Activated naive CD4-positive, alpha-beta T cell treated with anti-CD3 and anti-CD28 coated beads for 36 hours (primary cell): Measurements from ENCODE around the gene IMMP2L. TPM values are rescaled to one million over a fixed set of nuclear protein-coding genes. Genes with fewer than 3 reads are reported as not detected.

ENCODE experiments used
- CTCF ChIA-PET: fragments of 350-600 bp; sonication (Branson Sonifier 250); formaldehyde crosslinking; loops from one replicate; lab custom pipeline; 2021; ENCODE audit warnings: antibody characterized with exemption; lab: Charles Lee
- DNase-seq: peaks from one replicate; pipeline ENCODE4 v3.0.0-alpha.2; 2020
- H3K27ac Mint-ChIP-seq: one replicate; pipeline ENCODE4 v1.8.0; 2021; ENCODE audit warnings: mild to moderate bottlenecking, mixed read lengths
- H3K27me3 Mint-ChIP-seq: one replicate; pipeline ENCODE4 v1.8.0; 2021; ENCODE audit warnings: low read depth, mixed read lengths
- H3K36me3 Mint-ChIP-seq: one replicate; pipeline ENCODE4 v1.8.0; 2021; ENCODE audit warnings: low read depth, mixed read lengths
- H3K4me1 Mint-ChIP-seq: one replicate; pipeline ENCODE4 v1.8.0; 2021; ENCODE audit warnings: low read depth, mixed read lengths
- H3K4me3 Mint-ChIP-seq: one replicate; pipeline ENCODE4 v1.8.0; 2021; ENCODE audit warnings: mild to moderate bottlenecking, moderate library complexity, mixed read lengths
- H3K9me3 Mint-ChIP-seq: one replicate; pipeline ENCODE4 v1.8.0; 2021; ENCODE audit warnings: mixed read lengths
- intact Hi-C: fragments of 100-400 bp; cut with micrococcal nuclease; formaldehyde crosslinking; loops from one replicate; pipeline ENCODE4 v1.15.1; 2023
- total RNA-seq, 2 experiments: library from RNA; stranded (reverse); gene quantifications; one replicate each; pipeline ENCODE4 v1.2.3, GENCODE V29; 2021

Gene IMMP2L
- total RNA-seq, 2 experiments from 2014 or later: 24.4 to 26.6 TPM

DNA sequence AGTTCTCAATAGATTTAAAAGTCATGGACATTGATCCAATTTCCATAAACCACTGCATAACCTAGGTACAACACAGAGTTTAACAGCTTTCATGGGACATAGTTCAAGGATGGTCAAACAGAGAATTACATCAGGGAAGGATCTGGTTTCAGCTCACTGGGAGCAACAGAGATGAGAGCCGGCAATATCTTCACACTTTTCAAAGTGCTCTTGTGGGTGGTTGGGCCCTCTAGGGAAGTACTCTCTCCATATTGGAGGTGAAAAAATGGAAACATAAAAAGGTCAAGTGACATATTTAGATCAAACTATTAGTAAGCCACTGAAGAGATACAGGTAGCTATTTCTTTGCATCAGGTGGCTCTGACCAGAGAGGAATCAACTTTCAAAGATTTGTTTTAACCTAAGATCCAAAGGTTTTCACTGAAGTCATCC is 533.1 kb downstream of the IMMP2L start:
- CTCF ChIA-PET: interaction anchor here (0.8 to 1.7 kb wide), 7 partner anchors 17 to 70 kb away, joined by 3 to 7 read pairs (median 4); partner anchors contain the start of gene LRRN3
- DNase-seq: no peak

DNA sequence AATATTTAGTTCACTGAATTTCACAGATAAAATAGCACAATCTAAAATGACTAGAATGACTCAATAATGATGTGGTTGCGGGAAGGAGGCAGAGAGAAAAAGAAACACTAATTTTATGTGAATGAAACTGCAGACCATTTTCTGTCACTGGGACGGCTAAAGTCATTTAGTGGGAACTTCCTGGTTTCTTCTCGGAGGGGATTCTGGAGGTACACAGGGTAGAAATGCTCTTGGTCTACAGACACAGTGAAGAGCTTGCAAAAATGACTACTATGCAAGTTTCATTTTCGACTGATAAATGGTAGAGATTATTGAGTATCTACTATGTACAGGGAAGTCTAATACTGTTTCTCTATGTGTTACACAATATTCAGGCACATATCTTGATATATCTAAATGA is 534.9 kb downstream of the IMMP2L start:
- CTCF ChIA-PET: no interaction called here
- intact Hi-C loops: loop anchor here (5.0 kb wide), 1 partner anchor 205 kb away; no protein-coding TSS in a partner anchor
- Mint-ChIP-seq H3K27ac (no peak overlapping the region), H3K4me1 (peaks cover 70% of the 10 kb centered on the region), H3K36me3 (peaks cover 3% of the 10 kb centered on the region), H3K9me3 (no peaks in the 10 kb centered on the region), H3K27me3 (no peaks in the 10 kb centered on the region), H3K4me3 (no peak overlapping the region)
- DNase-seq: no peak

More for the DNA sequence above, 533.1 kb downstream of the IMMP2L start:
- Mint-ChIP-seq H3K4me1 (peaks cover 60% of the 10 kb centered on the region), H3K27ac (peak overlapping the region; percentile 89), H3K27me3 (no peaks in the 10 kb centered on the region), H3K36me3 (no peaks in the 10 kb centered on the region), H3K9me3 (no peaks in the 10 kb centered on the region), H3K4me3 (no peak overlapping the region)
- intact Hi-C loops: loop anchor here (1.0 to 5.0 kb wide), 6 partner anchors 16 to 203 kb away; no protein-coding TSS in a partner anchor

DNA sequence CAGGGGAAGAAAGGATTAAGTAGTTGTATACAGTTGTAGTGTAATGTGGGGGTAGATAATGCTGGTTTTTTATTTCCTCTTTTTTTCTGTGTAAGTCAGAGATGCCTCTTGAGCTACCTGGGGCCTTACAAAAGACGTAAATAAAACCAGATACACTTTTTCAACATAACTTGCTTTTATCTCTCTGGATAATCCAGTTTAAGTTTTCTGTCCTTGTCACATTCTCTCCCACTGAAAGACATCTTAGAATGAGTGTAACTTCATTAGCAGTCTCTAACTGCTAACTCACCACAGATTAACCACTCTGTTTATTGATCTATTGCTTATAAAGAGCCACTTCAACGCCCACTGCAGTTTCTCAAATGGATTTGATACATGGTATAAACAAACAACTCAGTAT is 535.5 kb downstream of the IMMP2L start:
- H3K4me3 Mint-ChIP-seq: no peak overlapping the region
- peak overlapping the region; percentile 4 for H3K27ac Mint-ChIP-seq
- intact Hi-C loops: loop anchor here (5.0 kb wide), 1 partner anchor 205 kb away; no protein-coding TSS in a partner anchor
- CTCF ChIA-PET: no interaction called here
- H3K9me3 Mint-ChIP-seq: peaks cover 2% of the 10 kb centered on the region
- H3K27me3 Mint-ChIP-seq: no peaks in the 10 kb centered on the region
- no peak for DNase-seq
- peaks cover 6% of the 10 kb centered on the region for H3K36me3 Mint-ChIP-seq
- H3K4me1 Mint-ChIP-seq: peaks cover 76% of the 10 kb centered on the region

DNA sequence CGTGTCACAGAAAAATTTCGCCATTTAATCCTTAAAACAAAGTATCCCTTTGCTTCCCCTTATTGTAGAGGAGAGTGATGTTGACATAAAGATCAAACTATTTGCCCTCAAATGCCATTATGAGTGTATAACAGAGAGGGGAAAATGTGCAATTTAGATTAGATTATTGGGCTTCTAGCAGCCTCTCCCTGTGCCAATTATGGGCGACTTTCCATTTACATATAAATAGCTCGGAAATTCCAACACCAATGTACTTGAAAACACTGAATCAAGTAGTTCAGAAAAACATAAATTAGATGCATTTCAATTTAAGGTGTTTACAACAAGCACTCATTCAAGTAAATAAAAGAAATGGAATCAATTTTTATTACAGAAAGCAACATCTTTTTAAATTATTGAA is 535.9 kb downstream of the IMMP2L start:
- Mint-ChIP-seq H3K4me1 (peaks cover 78% of the 10 kb centered on the region), H3K27ac (no peak overlapping the region), H3K36me3 (peaks cover 8% of the 10 kb centered on the region), H3K27me3 (no peaks in the 10 kb centered on the region), H3K9me3 (peaks cover 5% of the 10 kb centered on the region), H3K4me3 (no peak overlapping the region)
- no peak for DNase-seq
- CTCF ChIA-PET: no interaction called here
- intact Hi-C loops: loop anchor here (5.0 kb wide), 1 partner anchor 206 kb away; no protein-coding TSS in a partner anchor

DNA sequence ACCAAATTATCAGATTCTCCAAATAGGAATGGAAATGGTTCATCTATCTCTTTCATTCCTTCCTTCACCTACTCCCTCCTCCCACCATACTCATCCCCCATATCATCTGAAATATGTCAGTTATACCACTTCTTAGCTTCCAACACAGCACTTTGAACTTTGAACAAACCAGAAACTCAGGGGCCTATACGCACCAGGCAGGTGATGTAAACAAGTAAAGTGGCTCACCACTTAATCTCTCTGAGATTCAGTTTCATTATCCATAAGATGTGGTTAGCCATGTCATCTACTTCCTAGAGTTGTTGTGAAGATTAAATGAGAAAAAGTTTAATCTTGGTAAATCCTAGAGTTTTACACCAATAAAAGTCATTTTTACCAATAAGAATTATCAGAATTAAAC is 537.3 kb downstream of the IMMP2L start:
- H3K9me3 Mint-ChIP-seq: peaks cover 11% of the 10 kb centered on the region
- H3K27me3 Mint-ChIP-seq: no peaks in the 10 kb centered on the region
- intact Hi-C loops: loop anchor here (1.0 to 5.0 kb wide), 5 partner anchors 12 to 207 kb away; partner anchors contain the start of gene LRRN3
- H3K4me3 Mint-ChIP-seq: no peak overlapping the region
- CTCF ChIA-PET: no interaction called here
- peaks cover 82% of the 10 kb centered on the region for H3K4me1 Mint-ChIP-seq
- DNase-seq: peak; percentile 67
- peaks cover 12% of the 10 kb centered on the region for H3K36me3 Mint-ChIP-seq
- H3K27ac Mint-ChIP-seq: no peak overlapping the region

DNA sequence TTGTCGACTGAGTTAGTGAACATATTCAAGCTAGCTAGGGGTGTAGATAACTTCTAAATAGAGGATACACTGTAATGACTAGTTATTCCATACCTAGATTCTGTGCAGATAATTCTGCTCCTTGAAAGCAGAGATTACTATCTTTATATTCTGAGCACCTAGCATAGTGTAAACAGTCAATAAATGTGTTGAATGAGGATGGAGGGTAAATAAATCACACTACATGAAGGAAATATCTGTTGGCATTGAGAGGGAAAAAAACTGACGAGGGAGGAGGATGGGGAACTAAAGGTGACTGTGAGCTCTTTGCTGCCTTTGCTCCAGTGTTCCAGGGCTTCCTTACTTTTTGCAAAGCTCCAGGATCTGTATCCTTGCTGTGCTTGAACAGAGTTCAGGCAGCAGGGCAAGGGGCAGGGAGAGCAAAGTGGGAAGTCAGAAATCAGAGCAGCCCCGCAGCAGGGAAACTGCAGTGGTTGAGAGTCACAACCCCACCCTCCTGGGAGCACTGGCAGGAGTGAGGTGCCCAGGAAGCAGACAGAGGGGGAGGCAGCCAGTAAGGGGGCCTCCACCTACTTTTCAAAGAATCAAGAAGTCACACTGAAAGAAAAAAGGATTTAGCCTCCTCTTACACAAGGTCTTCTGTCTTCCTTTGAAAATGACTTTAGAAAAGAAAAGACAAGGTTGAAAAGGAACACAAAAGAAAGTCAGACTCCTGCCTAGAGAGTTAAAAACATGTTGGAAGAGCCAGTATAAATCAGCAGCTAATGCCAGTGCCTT is 543.1 kb downstream of the IMMP2L start:
- H3K27me3 Mint-ChIP-seq: no peaks in the 10 kb centered on the region
- H3K27ac Mint-ChIP-seq: peak overlapping the region; percentile 39
- peaks cover 11% of the 10 kb centered on the region for H3K9me3 Mint-ChIP-seq
- peak; percentile 37 for DNase-seq
- H3K4me1 Mint-ChIP-seq: peaks cover 76% of the 10 kb centered on the region
- H3K36me3 Mint-ChIP-seq: peaks cover 14% of the 10 kb centered on the region
- H3K4me3 Mint-ChIP-seq: peak overlapping the region; percentile 19
- intact Hi-C loops: loop anchor here (10.0 kb wide), 2 partner anchors 546 to 1436 kb away; partner anchors contain the start of genes IFRD1 and IMMP2L
- CTCF ChIA-PET: no interaction called here

DNA sequence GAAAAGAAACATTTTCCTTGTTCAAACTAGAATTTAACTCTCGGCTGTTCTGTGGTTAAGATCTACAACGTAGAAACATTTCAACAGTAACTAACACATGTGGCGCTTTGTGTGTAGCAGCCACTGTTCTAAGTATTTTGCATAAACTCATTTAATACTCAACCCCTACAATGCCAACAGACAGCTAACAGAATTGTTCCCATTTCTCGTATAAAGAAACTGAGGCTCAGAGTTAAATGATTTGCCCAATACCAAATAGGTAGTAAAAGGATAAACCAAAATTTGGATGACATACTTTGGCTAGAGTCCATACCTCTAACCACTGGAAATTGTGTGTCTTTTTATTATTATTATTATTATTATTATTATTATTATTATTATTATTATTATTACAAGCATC is 543.8 kb downstream of the IMMP2L start:
- DNase-seq: no peak
- peaks cover 11% of the 10 kb centered on the region for H3K9me3 Mint-ChIP-seq
- intact Hi-C loops: loop anchor here (10.0 kb wide), 2 partner anchors 546 to 1436 kb away; partner anchors contain the start of genes IFRD1 and IMMP2L
- H3K27me3 Mint-ChIP-seq: no peaks in the 10 kb centered on the region
- H3K4me1 Mint-ChIP-seq: peaks cover 75% of the 10 kb centered on the region
- peaks cover 14% of the 10 kb centered on the region for H3K36me3 Mint-ChIP-seq
- no peak overlapping the region for H3K4me3 Mint-ChIP-seq
- CTCF ChIA-PET: no interaction called here
- H3K27ac Mint-ChIP-seq: no peak overlapping the region

DNA sequence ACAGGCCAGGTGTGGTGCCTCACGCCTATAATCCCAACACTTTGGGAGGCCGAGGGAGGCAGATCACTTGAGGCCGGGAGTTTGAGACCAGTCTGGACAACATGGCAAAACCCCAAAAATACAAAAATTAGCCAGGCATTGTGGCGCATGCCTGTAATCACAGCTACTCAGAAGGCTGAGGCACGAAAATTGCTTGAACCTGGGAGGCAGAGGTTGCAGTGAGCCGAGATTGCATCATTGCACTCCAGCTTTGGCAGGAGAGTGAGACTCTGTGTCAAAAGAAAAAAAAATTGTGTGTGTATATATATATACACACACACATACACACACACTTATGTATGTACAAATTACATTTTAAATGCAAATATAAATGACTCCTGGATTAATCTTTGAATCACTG is 548.2 kb downstream of the IMMP2L start:
- DNase-seq: peak; percentile 31
- Mint-ChIP-seq H3K9me3 (no peaks in the 10 kb centered on the region), H3K27me3 (no peaks in the 10 kb centered on the region), H3K4me3 (no peak overlapping the region), H3K36me3 (peaks cover 5% of the 10 kb centered on the region), H3K4me1 (peaks cover 79% of the 10 kb centered on the region), H3K27ac (peak overlapping the region; percentile 50)
- CTCF ChIA-PET: no interaction called here
- intact Hi-C loops: loop anchor here (5.0 to 10.0 kb wide), 4 partner anchors 107 to 1441 kb away; partner anchors contain the start of genes DOCK4, IFRD1, IMMP2L and ZNF277

DNA sequence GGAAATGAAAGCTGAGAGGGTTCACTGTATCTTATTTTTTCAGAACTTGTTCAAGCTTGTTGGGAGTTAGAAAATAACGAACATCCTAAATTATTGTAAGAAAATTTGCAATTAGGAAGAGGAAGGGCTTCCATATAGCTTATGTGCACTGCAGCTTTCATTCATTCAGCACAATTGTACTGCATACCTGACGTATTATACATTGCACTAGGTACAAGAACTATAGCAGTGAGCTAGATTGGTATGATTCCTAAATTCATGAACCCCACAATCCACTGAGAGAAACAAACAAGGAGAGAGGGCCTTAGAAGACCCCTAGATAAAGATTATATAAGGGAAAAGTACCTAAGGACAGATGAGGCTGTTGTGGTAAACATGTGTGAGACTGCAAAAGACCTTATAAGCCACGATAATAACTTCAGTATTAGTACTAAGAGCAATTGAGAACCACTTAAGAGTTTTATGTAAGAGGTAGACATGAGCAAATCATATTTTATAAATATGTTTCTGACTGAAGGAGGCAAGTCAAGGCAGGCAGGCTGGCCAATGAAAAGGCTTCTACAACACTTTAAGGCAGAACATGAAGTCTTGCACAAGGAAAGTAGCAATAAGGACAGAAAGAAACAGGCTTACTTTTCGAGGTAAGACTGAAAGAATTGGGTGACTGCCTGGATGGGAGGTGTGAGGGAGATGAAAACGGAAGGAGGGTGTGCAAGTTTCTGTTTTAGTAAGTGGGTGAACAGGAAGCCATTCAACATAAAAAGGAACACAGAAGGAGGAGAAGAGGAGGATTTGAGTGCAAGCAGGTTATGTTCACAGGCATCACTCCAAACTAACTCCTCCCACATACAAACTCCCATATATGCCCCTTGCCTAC is 549.3 kb downstream of the IMMP2L start:
- Mint-ChIP-seq H3K4me3 (peak overlapping the region; percentile 37), H3K9me3 (no peaks in the 10 kb centered on the region), H3K27me3 (no peaks in the 10 kb centered on the region), H3K27ac (peak overlapping the region; percentile 86), H3K4me1 (peaks cover 72% of the 10 kb centered on the region), H3K36me3 (peaks cover 5% of the 10 kb centered on the region)
- DNase-seq: peak; percentile 67
- CTCF ChIA-PET: interaction anchor here (0.7 to 1.4 kb wide), 2 partner anchors 15 to 16 kb away, joined by 3 to 4 read pairs; no protein-coding TSS in a partner anchor
- intact Hi-C loops: loop anchor here (1.0 to 10.0 kb wide), 11 partner anchors 12 to 1442 kb away; partner anchors contain the start of genes DOCK4, IFRD1, IMMP2L and ZNF277

DNA sequence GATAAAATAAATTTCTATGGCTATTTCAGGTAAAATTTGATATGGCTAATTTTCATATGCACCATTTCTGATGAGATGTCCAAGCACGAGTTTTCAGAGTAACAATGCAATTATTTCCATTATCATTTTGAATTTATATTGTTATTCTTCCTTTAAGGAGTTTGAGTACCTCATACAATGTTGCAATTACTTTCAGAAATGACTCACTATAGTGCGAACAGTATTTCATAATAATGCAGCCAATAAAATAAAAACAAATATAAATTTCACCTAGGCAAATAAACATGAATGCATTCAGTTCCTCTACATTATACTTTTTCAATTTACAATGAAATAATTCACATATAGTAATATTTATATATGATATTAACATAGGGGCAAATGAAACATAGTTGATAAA is 550.1 kb downstream of the IMMP2L start:
- H3K27ac Mint-ChIP-seq: no peak overlapping the region
- CTCF ChIA-PET: interaction anchor here (1.4 kb wide), 1 partner anchor 17 kb away, joined by 4 read pairs; no protein-coding TSS in a partner anchor
- intact Hi-C loops: loop anchor here (5.0 to 10.0 kb wide), 4 partner anchors 105 to 1443 kb away; partner anchors contain the start of genes DOCK4, IFRD1, IMMP2L and ZNF277
- peaks cover 5% of the 10 kb centered on the region for H3K36me3 Mint-ChIP-seq
- H3K9me3 Mint-ChIP-seq: no peaks in the 10 kb centered on the region
- DNase-seq: no peak
- H3K4me1 Mint-ChIP-seq: peaks cover 64% of the 10 kb centered on the region
- no peaks in the 10 kb centered on the region for H3K27me3 Mint-ChIP-seq
- H3K4me3 Mint-ChIP-seq: no peak overlapping the region

DNA sequence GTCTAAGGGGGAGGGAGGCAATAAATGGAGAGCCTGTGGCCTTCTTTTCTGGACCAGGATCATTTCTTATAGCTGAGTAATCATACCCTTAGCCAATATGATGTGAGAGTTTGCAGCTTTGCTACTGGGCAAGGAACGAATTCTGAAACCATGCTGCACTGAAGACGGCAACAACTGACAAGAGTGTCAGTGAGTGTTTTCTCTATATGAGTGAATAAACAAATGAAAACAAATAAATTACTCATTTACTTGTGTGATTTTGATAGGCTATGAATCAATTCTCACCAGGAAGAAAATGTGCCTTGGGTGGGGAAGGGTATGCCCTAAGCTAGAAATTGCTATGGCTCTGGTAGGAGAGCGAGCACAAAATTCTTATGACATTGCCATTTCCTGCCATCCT is 550.8 kb downstream of the IMMP2L start:
- CTCF ChIA-PET: no interaction called here
- Mint-ChIP-seq H3K4me3 (no peak overlapping the region), H3K9me3 (no peaks in the 10 kb centered on the region), H3K36me3 (peaks cover 5% of the 10 kb centered on the region), H3K27me3 (no peaks in the 10 kb centered on the region), H3K27ac (peak overlapping the region; percentile 48), H3K4me1 (peaks cover 62% of the 10 kb centered on the region)
- intact Hi-C loops: loop anchor here (1.0 to 10.0 kb wide), 5 partner anchors 17 to 1443 kb away; partner anchors contain the start of genes DOCK4, IFRD1, IMMP2L and ZNF277
- DNase-seq: peak; percentile 47
